ENCODE measurements around the gene ARMC5.

The ARMC5 gene

DNA sequence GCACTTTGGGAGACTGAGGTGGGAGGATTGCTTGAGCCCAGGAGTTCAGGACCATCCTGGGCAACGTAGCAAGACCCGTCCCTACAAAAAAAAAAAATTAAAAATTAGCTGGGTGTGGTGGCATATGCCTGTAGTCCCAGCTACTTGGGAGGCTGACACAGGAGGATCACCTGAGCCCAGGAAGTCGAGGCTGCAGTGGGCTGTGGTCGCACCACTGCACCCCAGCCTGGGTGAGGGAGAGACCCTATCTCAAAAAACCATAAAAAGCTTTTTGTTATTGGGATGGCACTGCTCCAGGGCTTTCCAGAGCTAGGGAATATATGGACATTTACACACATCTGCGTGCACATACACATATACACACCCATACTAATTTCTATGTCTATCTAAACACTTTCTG, 8.1 kb upstream of the ARMC5 start:
- Mint-ChIP-seq H3K27ac (no peak overlapping the region), H3K27me3 (no peaks in the 10 kb centered on the region), H3K4me3 (no peak overlapping the region), H3K4me1 (peaks cover 33% of the 10 kb centered on the region), H3K9me3 (peaks cover 0 to under 1% of the 10 kb centered on the region in 2 donors)
- no peak for DNase-seq
- no peak for ATAC-seq

DNA sequence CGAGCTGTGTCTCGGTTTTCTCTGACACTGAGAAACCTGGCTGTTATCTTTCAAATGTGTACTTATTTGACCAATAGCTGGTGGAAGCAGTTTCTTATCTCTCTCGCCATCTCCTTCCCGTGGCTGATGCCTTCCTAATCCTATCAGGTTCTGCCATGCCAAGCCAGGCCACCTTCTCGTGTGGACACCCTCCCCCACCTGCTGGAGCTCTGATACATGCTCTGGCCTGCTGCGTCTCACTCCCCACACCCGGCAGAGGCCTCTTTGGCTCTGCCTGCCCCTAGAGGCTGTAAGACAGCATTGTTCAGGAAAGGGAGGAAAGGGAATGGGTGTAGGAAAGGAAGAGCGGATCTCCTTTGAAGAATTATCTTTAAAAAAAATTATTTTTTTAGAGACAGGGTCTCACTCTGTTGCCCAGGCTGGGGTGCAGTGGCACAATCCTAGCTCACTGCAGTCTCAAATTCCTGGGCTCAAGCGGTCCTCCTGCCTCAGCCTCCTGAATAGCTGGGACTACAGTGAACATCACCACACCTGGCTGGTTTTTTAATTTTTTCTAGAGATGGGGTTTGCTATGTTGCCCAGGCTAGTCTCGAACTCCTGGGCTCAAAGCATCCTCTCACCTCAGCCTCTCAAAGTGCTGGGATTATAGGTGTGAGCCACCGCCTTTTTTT, 7.5 kb upstream of the ARMC5 start:
- ATAC-seq = no peak
- peaks cover 38% of the 10 kb centered on the region for H3K4me1 Mint-ChIP-seq
- no peak overlapping the region for H3K4me3 Mint-ChIP-seq
- no peaks in the 10 kb centered on the region for H3K27me3 Mint-ChIP-seq
- no peak overlapping the region for H3K27ac Mint-ChIP-seq
- no peak for DNase-seq
- no peaks in the 10 kb centered on the region for H3K9me3 Mint-ChIP-seq

DNA sequence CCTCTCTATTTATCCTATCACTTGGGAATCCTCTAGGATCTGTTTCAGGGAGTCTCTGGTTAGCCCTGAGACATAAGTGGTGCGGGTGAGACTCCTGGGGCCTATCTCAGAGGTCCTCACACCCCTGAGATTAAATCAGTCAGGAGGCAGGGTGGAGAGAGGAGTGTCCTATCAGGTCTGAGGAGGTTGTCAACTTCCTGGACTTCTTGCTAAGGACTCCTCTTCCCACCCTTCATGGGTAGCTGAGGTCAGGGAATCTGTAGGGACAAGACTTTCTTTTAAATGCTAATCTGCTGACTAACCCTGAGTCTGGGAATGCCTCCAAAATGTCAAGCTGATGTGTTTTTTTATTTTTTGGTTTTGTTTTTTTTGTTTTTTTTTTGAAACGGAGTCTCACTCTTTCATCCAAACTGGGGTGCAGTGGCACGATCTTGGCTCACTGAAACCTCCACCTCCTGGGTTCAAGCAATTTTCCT, 6.6 kb upstream of the ARMC5 start:
- Mint-ChIP-seq H3K4me3 (no peak overlapping the region), H3K9me3 (no peaks in the 10 kb centered on the region), H3K27me3 (no peaks in the 10 kb centered on the region), H3K4me1 (peaks cover 47% of the 10 kb centered on the region), H3K27ac (no peak overlapping the region)
- DNase-seq (no peak), ATAC-seq (no peak)

DNA sequence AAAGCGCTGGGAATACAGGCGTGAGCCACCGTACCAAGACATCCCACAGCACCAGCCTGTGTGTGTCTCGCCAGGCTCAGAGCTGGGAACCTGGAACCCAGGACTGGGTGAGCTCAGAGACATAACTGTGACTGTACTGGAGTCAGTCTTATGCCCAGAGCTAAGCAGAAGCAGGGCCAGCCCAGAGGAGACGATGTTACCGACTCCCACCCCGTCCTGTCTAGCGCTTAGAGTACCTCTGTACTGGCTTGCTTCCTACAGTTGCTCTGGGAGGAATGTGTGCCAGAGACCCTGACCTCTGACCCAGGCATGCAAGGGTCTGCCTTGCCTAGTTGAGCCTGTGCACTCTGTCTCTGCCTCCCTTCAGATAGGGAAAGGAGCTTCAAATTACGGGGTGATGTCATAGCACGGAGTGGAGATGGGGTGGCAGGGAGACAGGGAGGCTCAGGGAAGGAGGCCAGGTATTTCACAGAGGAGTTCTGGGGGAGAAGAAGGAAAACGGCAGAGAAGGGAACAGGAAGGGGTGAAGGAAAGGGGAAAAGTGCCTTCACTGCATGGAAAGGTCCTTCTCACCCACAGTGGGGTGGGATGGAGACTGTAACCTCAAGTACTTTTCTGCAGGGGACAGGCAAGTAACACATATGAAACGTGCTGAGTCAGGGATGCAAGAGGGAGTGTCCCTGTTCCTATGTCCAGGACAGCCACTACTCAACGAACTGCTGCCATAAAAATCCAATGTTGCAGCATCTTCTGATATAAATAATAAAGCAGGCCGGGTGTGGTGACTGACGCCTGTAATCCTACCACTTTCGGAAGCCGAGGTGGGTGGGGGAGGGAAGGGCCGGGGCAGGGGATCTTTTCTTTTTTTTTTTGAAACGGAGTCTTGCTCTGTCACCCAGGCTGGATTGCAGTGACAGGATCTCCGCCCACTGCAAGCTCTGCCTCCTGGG, 5.8 kb upstream of the ARMC5 start:
- ATAC-seq (no peak), DNase-seq (no peak)
- H3K4me3 Mint-ChIP-seq = peak overlapping the region in 1 of 2 donors; percentile 2
- H3K4me1 Mint-ChIP-seq = peaks cover 53% of the 10 kb centered on the region
- no peaks in the 10 kb centered on the region for H3K9me3 Mint-ChIP-seq
- H3K27ac Mint-ChIP-seq = peak overlapping the region; percentile 0 to 10
- no peaks in the 10 kb centered on the region for H3K27me3 Mint-ChIP-seq

DNA sequence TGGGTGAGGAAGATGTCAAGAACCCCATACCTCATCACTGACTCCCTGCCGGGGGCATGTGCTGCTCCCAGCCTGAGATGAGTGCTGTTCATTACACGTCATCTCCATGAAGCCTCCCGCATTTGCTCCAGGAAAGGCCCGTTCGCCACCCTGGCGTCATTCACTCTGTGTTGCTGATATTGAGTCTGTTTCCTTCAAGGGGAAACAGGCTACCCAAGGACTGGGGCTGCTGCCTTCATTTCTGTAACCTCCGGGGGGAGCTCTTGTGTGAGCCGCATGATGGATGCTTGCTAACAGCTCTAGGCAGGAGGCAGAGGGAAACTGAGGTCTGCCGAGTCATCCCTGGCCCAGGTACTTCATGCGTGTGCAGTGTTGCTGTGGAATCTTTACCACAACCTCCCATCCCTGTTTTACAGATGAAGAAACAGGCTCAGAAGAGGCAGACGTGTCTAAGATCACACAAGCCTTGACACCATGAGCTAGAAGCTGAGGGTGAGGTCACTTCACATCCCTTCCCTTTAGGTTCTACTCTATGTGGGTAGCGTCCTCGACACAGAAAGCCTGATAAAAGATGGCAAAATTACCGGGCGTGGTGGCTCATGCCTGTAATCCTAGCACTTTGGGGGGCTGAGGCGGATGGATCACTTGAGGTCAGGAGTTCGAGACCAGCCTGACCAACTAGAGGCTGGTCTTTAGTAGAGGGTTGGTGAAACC, 3.5 kb upstream of the ARMC5 start:
- peaks cover 59% of the 10 kb centered on the region for H3K4me1 Mint-ChIP-seq

DNA sequence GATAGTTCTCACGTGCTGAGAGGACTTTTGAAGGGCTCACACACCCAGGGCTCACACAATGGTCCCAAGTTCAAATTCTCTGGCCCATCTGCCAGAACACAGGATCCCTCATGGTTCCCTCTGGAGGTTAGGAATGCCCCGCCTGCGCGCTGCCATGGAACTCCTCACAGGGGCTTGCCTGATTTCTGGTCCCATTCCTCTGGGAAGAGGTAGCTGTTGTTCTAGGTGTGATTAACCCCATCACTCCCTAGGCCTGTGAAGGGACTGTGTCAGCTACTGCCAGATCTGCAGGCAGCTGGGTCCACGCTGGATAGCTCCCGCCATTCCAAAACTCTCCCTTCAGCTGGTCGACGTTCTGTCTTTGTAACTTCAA, 2.3 kb upstream of the ARMC5 start:
- Mint-ChIP-seq H3K4me1 (peaks cover 57% of the 10 kb centered on the region), H3K4me3 (peak overlapping the region; percentile 90 to 93), H3K27ac (no peak overlapping the region), H3K9me3 (no peaks in the 10 kb centered on the region), H3K27me3 (no peaks in the 10 kb centered on the region)
- ATAC-seq = no peak
- DNase-seq = no peak

More for the DNA sequence above, 3.5 kb upstream of the ARMC5 start:
- ATAC-seq (no peak), DNase-seq (peak; percentile 31 to 43)
- no peaks in the 10 kb centered on the region for H3K27me3 Mint-ChIP-seq
- no peaks in the 10 kb centered on the region for H3K9me3 Mint-ChIP-seq
- peak overlapping the region in 1 of 2 donors; percentile 66 for H3K27ac Mint-ChIP-seq
- H3K4me3 Mint-ChIP-seq = peak overlapping the region; percentile 71 to 90

DNA sequence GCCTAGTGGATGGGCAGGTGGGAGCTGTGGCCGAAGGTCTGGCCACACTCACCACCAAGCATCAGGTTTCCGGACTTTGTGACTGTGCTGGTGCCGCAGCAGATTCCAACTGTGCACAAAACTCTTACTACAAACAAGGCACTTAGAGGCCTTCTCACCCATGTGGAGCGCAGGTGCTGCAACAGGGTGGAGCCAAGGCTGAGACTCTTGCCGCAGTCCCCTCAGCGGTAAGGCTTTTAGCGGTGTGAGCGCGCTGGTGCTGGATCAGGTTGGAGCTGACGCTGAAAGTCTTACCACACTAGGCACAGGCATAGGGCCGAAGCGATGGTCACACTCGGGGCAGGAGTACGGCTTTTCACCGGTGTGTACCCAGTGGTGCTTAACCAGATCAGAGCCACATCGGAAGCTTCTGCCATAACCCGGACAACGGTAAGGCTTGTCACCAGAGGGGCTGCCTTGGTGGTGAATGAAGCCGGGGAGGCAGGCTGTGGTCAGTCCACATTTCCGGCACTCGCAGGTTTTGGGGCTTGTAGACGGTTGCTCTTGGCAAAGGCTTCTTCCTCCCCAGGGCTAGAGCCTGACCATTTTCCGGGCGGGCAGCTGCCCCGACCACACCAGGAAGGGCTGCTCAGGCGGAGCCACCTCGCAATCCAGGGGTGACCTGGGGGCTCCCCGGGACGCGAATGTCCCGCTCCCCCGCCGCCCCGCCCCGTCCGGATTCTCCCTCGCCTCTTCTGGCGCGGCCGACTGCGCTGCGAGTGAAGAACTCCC, 1.0 kb upstream of the ARMC5 start:
- H3K4me1 Mint-ChIP-seq = peaks cover 56% of the 10 kb centered on the region
- peak; percentile 35 for ATAC-seq
- peak overlapping the region; percentile 98 to 99 for H3K27ac Mint-ChIP-seq
- no peaks in the 10 kb centered on the region for H3K27me3 Mint-ChIP-seq
- H3K9me3 Mint-ChIP-seq = no peaks in the 10 kb centered on the region
- peak; percentile 65 to 79 for DNase-seq
- H3K4me3 Mint-ChIP-seq = peak overlapping the region; percentile 90 to 93

DNA sequence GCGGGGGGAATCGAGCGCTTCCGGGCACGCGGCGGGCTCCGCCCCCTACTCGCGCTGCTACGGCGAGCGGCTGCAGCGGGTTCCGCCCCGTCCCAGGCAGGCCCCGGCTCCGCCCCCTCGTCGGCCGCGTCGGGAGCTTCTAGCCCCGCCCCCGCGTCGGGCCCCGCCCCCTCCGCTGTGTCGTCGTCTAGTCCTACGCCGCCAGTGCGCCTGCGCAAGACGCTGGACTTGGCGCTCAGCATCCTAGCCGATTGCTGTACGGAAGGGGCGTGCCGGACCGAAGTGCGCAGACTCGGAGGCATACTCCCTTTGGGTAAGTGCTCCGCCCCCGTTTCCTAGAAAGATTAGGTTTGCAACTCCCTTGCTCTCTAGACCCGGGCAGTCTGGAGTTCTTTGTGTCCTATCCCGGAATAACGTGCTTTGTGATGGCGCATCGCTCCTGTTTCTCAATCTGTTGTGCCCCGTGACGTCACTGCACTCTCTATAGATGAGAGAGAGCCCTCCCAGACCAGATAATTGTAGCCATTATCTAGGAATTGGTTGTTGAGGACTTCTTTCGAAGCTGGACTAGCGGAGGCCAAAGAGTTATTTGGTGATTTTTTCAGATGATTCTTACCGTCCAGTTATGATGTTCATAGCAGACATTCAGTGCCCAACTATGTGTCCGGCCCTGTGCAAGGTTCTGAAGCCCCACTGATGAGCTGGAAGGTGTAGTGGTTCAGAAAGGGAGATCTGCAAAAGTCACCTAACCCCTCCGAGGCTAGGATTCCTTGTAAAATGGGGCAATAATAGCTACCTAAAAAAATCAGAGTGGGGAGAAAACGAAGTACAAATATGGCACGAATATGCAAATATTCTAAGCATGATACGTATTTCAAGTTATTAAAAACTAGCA, 633 bp downstream of the ARMC5 start:
- H3K27ac Mint-ChIP-seq = peak overlapping the region; percentile 98 to 99
- no peaks in the 10 kb centered on the region for H3K9me3 Mint-ChIP-seq
- ATAC-seq (peak; percentile 85), DNase-seq (peak; percentile 100)
- no peaks in the 10 kb centered on the region for H3K27me3 Mint-ChIP-seq
- H3K4me3 Mint-ChIP-seq = peak overlapping the region; percentile 93 to 97
- peaks cover 53% of the 10 kb centered on the region for H3K4me1 Mint-ChIP-seq

DNA sequence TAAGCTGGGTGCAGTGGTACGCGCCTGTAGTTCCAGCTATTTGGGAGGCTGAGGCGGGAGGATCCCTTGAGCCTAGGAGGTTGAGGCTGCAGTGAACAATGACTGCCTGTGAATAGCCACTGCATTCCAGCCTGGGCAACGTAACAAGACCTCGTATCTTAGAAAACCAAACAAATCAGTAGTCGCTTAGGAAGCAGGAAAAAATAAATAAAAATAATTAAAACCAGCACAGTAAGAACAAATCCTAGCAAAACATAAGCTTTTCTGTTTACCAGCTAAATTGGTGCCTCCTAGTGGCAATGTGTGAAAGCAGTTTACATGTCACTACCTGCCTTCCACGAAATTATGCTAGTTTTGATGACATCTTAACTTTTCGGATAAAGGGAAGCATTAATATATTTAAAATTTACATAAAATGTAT, 1.3 kb downstream of the ARMC5 start:
- H3K27ac Mint-ChIP-seq = peak overlapping the region in 1 of 2 donors; percentile 99

DNA sequence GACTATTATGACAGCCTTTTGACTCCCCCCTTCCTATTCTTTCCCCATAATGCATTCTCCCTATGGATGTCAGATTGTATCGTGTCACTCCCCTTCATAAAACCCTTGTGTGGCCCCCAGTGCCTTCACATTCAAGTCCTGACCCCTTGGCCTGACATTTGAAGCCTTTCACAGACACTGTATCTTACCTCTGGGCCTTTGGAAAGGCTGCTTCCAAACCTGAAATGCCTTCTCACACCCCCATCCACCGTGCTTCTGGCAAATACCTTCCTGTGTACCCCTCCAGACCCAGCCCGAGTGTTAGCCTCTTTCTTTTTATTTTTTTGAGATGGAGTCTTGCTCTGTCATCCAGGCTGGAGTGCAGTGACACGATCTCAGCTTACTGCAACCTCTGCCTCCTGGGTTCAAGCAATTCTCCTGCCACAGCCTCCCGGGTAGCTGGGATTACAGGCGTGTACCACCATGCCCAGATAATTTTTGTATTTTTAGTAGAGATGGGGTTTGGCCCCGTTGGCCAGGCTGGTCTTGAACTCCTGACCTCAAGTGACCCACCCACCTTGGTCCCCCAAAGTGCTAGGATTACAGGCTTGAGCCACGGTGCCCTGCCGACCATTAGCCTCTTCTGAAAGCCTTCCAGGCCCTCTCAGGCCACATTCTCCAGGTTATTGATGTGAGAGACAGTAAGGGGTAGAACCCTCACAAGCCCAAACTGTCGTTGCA, 2.1 kb downstream of the ARMC5 start:
- Mint-ChIP-seq H3K4me3 (peak overlapping the region in 1 of 2 donors; percentile 33), H3K4me1 (peaks cover 40% of the 10 kb centered on the region), H3K27ac (peak overlapping the region in 1 of 2 donors; percentile 54), H3K9me3 (no peaks in the 10 kb centered on the region), H3K27me3 (no peaks in the 10 kb centered on the region)
- no peak for DNase-seq
- ATAC-seq = no peak

More for the DNA sequence above, 1.3 kb downstream of the ARMC5 start:
- Mint-ChIP-seq H3K9me3 (no peaks in the 10 kb centered on the region), H3K4me3 (peak overlapping the region; percentile 93 to 97), H3K27me3 (no peaks in the 10 kb centered on the region), H3K4me1 (peaks cover 48% of the 10 kb centered on the region)
- DNase-seq = no peak
- ATAC-seq = no peak

DNA sequence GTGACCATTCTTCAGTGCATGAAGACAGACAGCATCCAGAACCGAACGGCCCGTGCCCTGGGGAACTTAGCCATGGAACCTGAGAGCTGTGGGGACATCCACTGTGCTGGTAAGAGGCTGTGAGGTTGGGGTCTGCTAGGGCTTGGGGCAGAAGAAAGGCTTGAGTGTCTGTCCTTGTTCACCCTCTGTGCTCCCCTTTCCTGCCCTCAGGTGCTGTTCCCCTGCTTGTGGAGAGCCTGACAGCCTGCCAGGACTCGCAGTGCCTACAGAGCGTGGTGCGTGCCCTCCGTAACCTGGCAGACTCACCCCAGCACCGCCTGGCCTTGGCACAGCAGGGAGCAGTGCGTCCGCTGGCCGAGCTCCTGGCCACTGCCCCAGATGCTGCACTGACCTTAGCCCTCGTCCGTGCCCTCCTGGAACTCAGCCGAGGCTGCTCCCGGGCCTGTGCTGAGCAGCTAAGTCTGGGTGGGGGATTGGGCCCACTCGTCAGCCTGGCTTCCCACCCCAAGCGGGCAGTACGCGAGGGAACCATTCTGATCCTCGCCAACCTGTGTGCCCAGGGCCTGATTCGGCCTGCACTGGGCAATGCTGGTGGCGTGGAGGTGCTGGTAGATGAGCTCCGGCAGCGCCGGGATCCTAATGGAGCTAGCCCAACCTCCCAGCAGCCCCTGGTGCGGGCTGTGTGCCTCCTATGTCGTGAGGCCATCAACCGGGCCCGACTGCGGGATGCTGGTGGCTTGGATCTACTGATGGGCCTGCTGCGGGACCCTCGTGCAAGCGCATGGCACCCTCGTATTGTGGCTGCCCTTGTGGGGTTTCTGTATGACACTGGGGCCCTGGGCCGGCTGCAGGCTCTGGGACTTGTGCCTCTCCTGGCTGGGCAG, 2.9 kb downstream of the ARMC5 start:
- no peak for ATAC-seq
- no peaks in the 10 kb centered on the region for H3K9me3 Mint-ChIP-seq
- H3K4me1 Mint-ChIP-seq = peaks cover 40% of the 10 kb centered on the region
- H3K27me3 Mint-ChIP-seq = no peaks in the 10 kb centered on the region
- no peak overlapping the region for H3K4me3 Mint-ChIP-seq
- H3K27ac Mint-ChIP-seq = peak overlapping the region in 1 of 2 donors; percentile 54
- DNase-seq = no peak

DNA sequence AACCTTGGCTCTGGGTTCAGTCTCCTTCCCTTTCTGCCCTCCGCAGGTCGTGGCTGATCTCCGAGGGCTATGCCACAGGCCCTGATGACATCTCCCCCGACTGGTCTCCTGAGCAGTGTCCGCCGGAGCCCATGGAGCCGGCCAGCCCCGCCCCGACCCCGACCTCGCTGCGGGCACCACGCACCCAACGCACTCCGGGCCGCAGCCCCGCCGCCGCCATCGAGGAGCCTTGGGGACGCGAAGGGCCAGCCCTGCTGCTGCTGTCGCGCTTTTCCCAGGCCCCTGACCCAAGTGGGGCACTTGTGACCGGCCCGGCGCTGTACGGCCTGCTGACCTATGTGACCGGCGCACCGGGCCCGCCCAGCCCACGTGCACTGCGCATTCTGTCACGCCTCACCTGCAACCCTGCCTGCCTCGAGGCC, 5.1 kb downstream of the ARMC5 start:
- no peak overlapping the region for H3K4me3 Mint-ChIP-seq
- no peak overlapping the region for H3K27ac Mint-ChIP-seq
- ATAC-seq (no peak), DNase-seq (no peak)
- H3K4me1 Mint-ChIP-seq = peaks cover 31% of the 10 kb centered on the region
- H3K9me3 Mint-ChIP-seq = no peaks in the 10 kb centered on the region
- no peaks in the 10 kb centered on the region for H3K27me3 Mint-ChIP-seq

DNA sequence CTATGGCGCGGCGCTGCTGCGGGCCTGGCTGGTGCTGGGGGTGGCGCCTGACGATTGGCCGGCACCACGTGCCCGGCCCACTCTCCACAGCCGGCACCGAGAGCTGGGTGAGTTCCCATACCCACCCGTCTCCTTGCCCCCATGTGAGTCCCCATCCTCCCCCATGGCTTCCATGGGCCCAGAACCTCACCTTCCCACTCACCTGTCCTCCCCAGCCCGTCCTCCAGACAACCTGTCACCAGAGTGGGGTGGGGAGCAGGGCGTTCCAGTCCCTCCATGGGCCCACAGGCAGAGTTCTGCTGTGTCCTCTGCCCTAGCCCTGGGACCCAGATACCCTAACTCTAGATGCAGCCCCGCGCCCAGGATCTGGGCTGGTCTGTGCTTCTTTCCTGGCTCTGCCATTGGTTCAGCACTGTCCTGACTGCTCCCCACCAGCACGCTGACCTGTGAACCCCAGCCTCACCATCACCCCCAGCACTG, 5.5 kb downstream of the ARMC5 start:
- H3K27me3 Mint-ChIP-seq = no peaks in the 10 kb centered on the region
- H3K4me1 Mint-ChIP-seq = peaks cover 31% of the 10 kb centered on the region
- H3K9me3 Mint-ChIP-seq = no peaks in the 10 kb centered on the region
- H3K27ac Mint-ChIP-seq = peak overlapping the region in 1 of 2 donors; percentile 77
- no peak overlapping the region for H3K4me3 Mint-ChIP-seq
- no peak for DNase-seq
- ATAC-seq = no peak

Data from stimulated activated naive CD8-positive, alpha-beta T cell treated with anti-CD3 and anti-CD28 coated beads, Interleukin-15, amount 100 ng/mL, for 72 hours (primary cell).